NCI-H510A treated with DMSO at 0.1 percent for 48 hours (cell line): ENCODE results near the gene MRGPRG.

Experiments
- DNase-seq: peaks from one replicate; lab custom pipeline; 2025; lab: John Stamatoyannopoulos, UW

MRGPRG gene

GRCh38 chr11:3207526-3208189, 11.0 kb downstream of the MRGPRG start:
- DNase-seq = no peak

DNA sequence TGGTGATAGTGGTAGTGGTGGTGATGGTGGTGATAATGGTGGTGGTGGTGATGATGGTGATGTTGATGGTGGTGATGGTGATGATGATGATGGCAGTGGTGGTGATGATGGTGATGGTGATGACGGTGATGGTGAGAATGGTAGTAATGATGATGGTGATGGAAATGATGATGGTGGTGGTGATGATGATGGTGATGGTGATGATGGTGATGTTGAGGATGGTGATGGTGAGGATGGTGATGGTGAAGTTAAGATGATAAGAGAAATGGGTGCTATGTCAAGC, 11.8 kb downstream of the MRGPRG start:
- no peak for DNase-seq

DNA sequence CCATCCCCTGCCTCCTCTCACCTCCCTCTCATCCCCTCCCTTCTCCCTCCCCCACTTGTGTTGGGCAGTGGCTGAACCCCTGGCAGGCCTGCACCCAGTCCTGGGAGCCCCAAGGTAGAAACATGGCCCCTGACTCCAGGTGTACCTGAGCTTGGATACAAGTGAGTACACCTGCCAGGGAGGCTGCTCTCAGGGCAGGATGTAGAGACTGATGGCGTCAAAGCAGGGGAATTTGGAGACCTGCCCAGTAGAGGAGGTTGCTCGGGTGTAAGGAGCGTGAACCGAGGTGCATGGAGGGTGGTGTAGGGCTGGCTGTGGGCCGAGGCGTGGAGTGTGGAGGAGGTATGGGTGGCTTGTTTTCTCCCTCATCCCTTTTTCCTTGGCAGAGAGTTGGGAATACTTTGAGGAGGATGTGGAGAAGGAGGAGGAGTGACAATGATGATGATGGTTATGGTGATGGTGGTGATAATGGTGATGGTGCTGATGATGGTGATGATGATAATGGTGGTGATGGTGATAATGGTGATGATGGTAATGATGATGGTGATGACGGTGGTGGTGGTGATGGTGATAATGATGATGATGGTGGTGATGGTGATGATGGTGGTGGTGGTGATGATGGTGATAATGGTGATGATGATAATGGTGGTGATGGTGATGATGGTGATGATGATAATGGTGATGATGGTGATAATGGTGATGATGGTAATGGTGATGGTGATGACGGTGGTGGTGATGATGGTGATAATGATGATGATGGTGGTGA, 12.3 kb downstream of the MRGPRG start:
- DNase-seq = no peak

DNA sequence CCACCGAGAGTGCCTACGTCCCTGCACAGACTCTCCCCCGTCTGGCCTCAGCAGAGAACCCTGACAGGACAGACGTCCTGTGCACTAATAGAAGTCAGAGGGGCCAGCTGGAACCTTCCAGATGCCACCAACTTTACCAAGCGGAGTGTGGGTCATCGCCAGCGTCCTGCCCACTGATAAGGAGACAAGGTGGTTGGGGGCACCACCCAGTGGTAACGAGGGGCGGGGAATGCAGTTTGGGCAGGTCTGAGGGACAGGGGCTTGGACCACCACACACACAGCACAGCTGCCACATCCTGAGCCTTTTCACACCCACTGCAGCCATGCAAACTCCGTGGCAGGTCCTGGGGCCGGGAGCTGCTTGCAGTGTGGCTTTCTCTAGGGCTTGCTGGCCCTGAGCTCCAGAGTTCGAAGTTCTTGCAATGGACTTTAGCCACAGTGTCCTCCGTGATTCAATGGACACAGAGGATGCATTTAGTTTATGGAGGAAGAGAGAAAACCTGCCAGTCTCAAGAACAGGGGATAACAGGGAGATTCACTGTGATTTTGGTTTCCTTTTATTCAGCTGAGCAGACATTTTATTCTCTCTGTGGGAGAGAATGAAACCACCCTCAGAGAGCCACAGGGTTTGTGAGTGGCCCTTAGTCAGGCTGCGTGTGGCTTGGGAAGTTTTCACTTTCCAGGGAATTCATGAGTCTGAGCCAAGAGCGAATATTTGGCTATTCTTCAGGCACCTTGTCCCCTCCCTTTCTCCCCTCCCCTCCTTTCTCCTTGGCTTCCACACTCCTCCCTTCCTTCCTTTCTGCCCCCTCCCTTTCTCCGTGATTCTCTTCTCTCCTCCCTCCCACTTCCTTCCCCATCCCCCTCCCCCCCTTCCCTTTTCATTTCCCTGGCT, 13.1 kb downstream of the MRGPRG start:
- DNase-seq = no peak

DNA sequence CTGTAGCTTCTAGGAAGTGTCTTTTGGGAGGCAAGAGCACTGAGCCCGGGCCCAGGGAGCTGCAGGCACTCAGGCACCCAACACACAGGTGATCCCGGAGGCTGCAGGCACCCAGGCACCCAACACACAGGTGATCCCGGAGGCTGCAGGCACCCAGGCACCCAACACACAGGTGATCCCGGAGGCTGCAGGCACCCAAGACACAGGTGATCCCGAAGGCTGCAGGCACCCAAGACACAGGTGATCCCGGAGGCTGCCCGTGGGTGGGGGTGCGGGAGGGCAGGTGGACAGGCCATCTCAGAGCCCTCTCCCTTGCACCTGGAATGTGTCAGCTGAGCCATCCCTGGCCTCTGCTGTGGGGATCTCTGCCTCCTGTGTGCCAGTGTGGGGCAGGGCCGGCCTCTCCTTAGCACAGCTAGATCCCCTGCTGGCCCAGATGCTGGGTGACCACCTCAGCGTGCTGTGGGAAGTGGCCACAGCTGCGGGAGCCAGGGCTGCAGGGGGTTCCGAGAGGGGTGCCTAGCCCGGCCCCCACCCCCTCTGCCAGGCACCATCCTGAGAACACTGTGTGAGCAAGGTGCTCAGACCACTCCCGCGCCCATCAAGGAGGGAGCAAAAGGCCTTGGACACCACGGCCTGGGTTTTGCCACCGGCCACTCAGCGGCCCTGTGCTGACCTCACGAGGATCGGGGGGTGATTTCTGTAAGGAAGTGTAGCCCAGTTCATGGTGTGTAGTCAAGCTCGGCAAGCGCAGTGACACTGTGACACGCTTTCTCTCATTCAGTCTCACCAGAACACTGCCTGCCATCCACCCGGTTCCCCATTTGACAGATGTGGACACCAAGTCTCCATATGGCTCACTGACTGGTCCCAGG, 14.2 kb downstream of the MRGPRG start:
- no peak for DNase-seq

GRCh38 chr11:3203221-3204043, 15.2 kb downstream of the MRGPRG start:
- DNase-seq = no peak

DNA sequence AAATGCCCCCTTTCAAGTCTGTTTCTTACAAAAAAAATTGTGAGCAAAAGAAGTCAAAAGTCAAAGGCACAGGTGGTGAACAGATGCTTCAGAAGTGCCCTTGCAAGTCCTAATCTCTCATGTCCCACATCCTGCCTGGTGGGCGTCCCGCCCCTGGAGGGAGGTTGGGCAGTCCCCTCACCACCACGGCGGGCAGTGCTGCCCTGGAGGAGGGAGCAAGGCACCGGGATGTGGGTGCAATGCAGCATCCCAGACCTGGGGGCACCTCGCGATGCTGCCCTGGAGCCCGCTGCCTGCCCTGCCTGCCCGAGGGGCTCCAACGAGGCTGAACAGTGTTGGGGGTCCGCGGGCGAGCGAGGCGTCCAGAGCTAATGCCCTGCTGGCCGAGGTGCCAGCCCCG, 15.9 kb downstream of the MRGPRG start:
- DNase-seq = no peak

- DNase-seq = no peak
Observed at GRCh38 chr11:3202305-3202704, 16.3 kb downstream of the MRGPRG start.

GRCh38 chr11:3201677-3202181, 16.9 kb downstream of the MRGPRG start:
- no peak for DNase-seq

GRCh38 chr11:3201112-3201581, 17.5 kb downstream of the MRGPRG start:
- no peak for DNase-seq

DNA sequence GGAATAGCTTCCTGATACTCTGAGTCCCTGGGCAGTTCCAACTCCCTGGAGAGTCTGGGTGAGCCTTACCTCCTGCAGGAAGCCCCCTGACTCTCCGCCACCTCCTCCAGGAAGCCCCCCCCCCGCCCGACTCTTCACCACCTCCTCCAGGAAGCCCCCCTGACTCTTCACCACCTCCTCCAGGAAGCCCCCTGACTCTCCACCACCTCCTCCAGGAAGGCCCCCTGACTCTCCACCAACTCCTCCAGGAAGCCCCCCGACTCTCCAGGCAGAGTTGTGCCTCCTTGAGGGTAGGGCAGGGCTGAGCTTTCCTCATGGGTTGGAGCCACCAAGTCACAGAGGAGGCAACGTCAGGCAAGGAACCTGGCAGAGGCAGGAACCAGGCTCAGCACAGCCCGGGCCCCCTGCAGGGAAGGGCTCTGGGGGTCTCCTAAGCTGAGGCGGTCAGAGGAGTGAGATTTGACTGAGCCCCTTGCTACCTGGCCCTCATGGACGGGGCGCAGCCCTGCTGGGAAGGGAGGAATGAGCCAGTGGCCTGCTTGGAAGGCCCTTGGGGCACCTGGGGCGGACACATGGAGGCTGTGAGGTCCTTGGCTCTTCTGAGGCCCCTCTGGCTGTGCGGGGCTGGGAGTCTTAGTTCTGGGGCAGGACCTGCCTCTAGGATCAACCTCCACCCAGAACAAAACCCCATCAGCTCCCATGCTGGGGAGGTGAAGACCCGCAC, 18.1 kb downstream of the MRGPRG start:
- no peak for DNase-seq

- DNase-seq = no peak
Observed at GRCh38 chr11:3199537-3200295, 18.9 kb downstream of the MRGPRG start.

DNA sequence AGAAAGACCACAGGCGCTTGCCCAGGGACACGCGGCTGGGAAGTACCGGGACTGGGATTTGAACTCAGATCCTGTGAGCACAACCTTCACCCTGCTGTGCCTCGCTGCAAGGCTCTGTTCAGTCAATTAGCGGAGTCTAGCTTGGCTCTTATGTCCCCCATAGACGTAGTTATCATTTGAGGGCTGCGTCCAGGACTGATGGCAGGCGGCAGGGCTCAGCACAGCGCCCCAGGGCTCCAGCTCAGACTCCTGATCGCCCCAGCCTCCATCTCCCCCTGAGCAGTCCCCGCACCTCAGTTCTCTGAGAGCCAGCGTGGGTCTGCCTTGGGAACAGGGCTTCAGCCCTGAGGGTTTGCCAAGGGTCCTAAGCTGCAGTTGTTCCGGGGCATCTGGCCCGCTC, 19.8 kb downstream of the MRGPRG start:
- DNase-seq = no peak

DNA sequence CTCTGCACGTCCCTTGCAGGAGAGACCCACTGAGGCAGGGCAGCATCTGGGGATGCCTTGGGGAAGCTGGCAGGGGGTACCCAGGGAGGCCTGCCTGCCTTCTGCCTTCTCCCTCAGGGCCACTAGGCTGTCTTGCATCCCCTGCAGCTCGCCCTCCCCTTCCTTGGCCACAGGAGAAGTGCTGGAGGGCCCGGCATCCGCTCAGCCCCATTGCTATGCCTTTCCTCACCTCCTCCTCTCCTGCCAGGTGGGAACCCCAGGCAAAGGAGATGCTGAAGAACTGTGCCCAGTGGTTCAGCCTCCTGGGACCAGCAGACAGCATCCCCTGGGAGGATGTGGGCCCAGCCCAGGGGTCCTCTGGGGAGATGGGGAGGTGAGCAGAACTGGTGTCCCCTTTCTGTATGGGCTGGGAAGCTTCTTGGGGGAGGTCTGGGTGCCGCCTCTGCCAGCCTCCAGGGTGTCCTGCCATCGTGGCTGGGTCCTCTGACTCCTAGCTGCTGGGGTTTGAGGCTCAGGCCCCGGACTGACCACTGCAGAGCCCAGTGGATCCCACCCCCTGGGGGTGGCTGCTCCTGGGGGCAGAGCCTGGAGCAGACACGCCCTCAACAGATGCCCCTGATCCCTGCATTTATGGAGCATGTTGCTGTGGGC, 20.6 kb downstream of the MRGPRG start:
- no peak for DNase-seq

DNA sequence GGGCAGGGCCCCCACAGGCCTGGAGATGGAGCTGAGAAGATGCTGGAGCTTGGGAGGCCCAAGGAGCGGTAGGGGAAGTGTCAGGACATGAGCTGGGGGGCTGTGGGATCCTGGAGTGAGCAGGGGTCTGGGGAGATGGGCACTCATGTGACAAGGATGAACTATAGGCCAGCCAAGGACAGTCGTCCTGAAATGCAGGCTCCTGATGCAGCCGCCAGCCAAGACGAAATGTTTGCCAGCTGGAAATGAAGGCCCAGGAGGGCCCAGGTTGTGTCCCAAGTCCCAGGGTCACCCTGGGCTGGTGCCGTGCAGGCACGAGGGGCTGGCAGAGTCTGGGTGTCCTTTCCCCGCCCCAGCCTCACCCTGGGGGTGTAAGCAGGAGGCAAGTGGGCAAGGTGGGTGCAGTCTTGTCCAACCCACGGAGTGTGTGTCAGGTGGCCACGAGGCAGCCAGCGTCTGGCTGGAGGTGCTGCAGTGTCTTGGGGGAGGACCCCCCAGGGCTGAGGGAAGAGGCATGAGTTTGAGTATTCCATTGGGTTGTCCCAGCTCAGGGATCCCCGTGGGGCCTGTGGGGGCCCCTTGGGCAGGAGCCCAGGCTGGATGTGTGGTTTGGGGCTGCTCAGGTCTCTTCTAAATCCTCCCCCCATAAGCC, 21.4 kb downstream of the MRGPRG start:
- DNase-seq = no peak

DNA sequence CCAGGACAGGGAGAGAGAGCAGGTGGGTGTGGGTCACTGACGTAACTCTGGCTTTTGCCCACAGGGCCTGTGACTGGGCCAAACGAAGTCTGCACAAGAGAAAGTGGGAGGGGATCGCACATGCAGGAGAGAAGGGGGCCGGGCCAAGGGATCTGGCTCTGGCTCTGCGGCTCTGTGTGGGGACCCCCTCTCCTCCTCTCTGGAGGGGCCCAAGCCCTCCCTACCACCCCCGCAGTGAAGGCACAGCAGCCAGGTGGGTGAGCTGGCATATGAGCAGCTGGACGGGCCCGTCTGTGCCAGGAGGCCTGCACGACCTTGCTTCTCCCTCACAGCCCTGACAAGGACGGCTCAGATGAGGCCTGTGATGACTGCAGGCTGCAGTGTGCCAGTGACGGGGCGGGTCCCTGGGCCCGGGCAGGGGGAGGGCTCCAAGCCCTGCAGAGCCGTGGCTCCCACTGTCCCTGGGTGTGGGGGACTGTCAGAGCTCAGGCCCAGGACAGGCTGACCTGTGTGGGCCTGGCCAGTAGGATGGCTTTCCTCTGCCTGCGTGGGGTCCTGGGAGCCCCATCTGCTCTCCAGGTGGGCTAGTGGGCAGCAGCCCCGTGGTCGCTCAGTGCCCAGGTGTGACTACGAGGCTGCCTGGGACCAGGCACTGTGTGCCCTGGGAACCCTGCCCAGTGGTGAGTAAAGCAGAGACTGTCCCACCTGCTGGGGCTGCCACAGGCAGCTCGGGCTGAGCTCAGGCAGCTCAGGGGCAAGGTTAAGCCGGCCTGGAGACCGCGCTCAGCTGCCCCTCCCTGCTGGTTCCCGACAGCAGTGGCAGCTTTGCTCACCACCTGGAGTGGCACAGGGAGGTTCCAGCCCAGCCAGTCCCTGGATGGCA, 22.2 kb downstream of the MRGPRG start:
- DNase-seq = no peak
